HUES48 (cell line): ENCODE data around the gene TMEM120B.
"Not testable (repeated sequence)": the region's sequence is repeated elsewhere in the genome, so short reads cannot be mapped to it uniquely, and the experiment has no call there.

Experiments used
- H3K27ac ChIP-seq: one replicate; pipeline ENCODE4 v1.7.0; 2013; ENCODE audit warnings: low read depth, low read length, inconsistent platforms
- H3K27me3 ChIP-seq: 2 replicates; pipeline ENCODE4 v1.6.1; 2013; ENCODE audit warnings: mild to moderate bottlenecking, low read length; ENCODE audit not compliant: control insufficient read depth, insufficient read depth
- H3K36me3 ChIP-seq: 2 replicates; pipeline ENCODE4 v1.6.1; 2013; ENCODE audit warnings: low read length; ENCODE audit not compliant: control insufficient read depth, insufficient read depth
- H3K4me1 ChIP-seq: 2 replicates; pipeline ENCODE4 v1.6.1; 2013; ENCODE audit warnings: mild to moderate bottlenecking, low read length; ENCODE audit not compliant: control insufficient read depth, insufficient read depth
- H3K4me3 ChIP-seq: 2 replicates; pipeline ENCODE4 v1.5.1; 2013; ENCODE audit warnings: mild to moderate bottlenecking, low read depth, low read length
- H3K9ac ChIP-seq: 2 replicates; pipeline ENCODE4 v1.6.1; 2013; ENCODE audit warnings: mild to moderate bottlenecking, low read depth, low read length, moderate library complexity
- H3K9me3 ChIP-seq: 2 replicates; pipeline ENCODE4 v1.6.1; 2013; ENCODE audit warnings: low read length; ENCODE audit not compliant: control insufficient read depth, insufficient read depth

Gene TMEM120B

DNA sequence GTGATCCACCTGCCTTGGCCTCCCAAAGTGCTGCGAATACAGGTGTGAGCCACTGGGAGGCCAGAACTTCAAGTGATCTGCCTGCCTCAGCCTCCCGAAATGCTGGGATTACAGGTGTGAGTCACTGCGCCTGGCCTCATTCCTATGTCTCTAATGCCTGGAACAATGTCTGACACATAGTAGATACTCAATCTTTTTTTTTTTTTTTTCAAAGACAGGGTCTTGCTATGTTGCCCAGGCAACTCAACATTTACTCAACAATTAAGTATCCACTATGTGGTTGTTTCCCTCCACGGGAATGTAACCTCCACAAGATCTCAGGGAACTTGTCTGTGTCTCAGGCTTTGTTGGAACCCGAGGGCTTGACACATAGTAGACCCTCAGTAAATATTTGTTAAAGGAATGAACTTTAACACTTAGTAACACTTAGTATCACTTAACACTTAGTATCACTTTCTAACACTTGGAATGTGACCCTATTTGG, 3.0 kb upstream of the TMEM120B start:
- Histone ChIP-seq H3K4me3 (no peak overlapping the region), H3K9me3 (no peaks in the 10 kb centered on the region), H3K27me3 (no peaks in the 10 kb centered on the region), H3K27ac (peak overlapping the region; percentile 14), H3K36me3 (no peaks in the 10 kb centered on the region), H3K4me1 (peaks cover 2% of the 10 kb centered on the region), H3K9ac (no peak overlapping the region)

DNA sequence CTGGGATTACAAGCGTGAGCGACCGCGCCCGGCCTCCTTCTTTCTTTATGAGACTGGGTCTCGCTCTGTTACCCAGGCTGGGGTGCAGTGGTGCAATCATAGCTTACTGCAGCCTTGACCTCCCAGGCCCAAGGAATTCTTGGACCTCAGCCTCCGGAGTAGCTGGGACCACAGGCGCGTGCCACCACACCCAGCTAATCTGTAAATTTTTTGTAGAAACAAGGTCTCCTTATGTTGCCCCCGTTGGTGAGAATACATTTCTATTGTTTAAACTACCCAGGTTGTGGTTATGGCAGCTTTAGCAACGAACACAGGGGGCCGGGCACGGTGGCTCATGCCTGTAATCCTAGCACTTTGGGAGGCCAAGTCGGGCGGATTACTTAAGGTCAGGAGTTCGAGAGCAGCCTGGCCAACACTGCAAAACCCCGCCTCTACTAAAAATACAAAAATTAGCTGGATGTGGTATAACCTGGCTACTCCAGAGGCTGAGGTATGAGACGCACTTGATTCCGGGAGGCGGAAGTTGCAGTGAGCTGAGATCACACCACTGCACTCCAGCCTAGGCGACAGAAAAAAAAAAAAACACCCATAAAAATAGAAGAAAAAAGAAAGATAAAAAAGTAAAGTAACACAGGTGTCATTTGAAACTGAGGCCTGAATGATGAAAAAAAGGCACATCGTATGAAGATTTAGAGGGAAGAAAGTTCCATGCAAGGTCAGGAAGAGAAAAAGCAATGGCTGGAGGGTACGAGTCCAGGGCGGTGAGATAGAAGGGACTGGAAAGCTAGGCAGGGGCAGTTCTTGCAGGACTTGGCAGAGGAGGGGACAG, 977 bp upstream of the TMEM120B start:
- peak overlapping the region; percentile 94 for H3K4me3 ChIP-seq
- H3K36me3 ChIP-seq = peaks cover 11% of the 10 kb centered on the region
- peak overlapping the region; percentile 55 for H3K27ac ChIP-seq
- peaks cover 2% of the 10 kb centered on the region for H3K4me1 ChIP-seq
- no peaks in the 10 kb centered on the region for H3K9me3 ChIP-seq
- 0 out of 2 replicates have a peak overlapping the region, but pooled peaks have one; percentile 37 for H3K9ac ChIP-seq
- H3K27me3 ChIP-seq = no peaks in the 10 kb centered on the region

DNA sequence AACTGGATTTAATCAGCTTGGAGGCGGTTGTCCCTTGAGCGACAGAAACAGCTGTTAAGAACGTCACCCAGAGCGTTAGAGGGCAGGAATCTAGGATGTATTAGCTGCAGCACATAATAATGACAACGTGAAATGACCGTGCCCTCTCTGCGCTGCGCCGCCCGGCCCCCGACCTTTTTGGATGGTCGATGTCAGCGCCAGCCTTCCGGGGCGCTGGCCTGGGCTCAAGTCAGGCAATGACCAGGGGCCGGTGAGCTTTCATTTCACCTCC, 427 bp upstream of the TMEM120B start:
- Histone ChIP-seq H3K9me3 (no peaks in the 10 kb centered on the region), H3K9ac (0 out of 2 replicates have a peak overlapping the region, but pooled peaks have one; percentile 37), H3K27ac (peak overlapping the region; percentile 55), H3K27me3 (no peaks in the 10 kb centered on the region), H3K4me3 (peak overlapping the region; percentile 94), H3K4me1 (peaks cover 6% of the 10 kb centered on the region), H3K36me3 (peaks cover 12% of the 10 kb centered on the region)

DNA sequence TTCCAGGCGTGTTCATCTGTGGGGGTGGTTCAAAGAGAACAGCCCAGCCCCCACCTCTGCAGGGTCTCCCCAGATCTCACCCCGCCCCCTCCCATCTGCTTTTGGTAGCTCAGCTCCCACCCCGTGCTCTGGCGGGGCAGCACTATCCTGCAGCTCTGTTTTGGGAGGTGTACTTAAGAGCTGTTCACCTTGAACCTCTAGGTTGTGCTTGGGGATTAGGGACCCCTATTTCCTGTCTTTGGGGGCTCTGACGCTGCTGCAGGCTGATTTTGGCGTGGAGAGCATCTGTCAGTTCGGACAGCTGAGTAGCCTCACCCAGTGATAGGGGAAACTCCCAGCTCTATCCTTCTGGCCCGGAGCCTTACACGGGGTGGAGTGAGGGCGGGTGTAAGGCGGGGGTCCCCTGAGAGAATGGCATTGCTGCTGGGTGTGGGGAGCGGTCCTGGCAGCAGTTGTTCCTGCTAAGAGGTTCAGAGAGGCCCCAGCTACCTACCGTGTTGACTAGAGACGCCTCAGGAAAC, 765 bp downstream of the TMEM120B start:
- Histone ChIP-seq H3K27me3 (no peaks in the 10 kb centered on the region), H3K27ac (peak overlapping the region; percentile 55), H3K4me1 (peaks cover 7% of the 10 kb centered on the region), H3K9ac (peak overlapping the region; percentile 66; the same call in 1 of the 2 replicates), H3K36me3 (peaks cover 15% of the 10 kb centered on the region), H3K4me3 (peak overlapping the region; percentile 94), H3K9me3 (no peaks in the 10 kb centered on the region)

DNA sequence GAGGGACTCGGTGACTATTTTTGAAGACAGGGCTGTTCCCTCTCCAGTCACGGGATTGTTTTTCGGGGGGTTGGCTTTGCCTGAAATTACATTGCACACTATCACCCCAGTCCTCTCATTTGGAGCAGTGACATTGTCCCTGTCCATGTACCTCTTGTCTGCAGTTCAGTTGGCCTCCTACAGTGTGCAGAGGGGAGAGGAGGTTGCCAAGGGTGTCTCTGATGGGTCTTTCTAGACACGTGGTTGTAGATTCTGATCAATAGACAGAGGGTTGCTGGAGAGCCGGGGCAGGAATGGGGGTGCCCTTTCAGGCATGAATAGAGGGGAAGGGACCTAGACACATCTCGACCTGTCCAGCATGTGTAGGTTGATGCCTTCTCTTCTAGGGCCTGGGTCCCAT, 1.2 kb downstream of the TMEM120B start:
- H3K27ac ChIP-seq = no peak overlapping the region
- no peaks in the 10 kb centered on the region for H3K27me3 ChIP-seq
- no peak overlapping the region for H3K9ac ChIP-seq
- H3K4me3 ChIP-seq = peak overlapping the region; percentile 94
- H3K36me3 ChIP-seq = peaks cover 15% of the 10 kb centered on the region
- peaks cover 7% of the 10 kb centered on the region for H3K4me1 ChIP-seq
- H3K9me3 ChIP-seq = no peaks in the 10 kb centered on the region

DNA sequence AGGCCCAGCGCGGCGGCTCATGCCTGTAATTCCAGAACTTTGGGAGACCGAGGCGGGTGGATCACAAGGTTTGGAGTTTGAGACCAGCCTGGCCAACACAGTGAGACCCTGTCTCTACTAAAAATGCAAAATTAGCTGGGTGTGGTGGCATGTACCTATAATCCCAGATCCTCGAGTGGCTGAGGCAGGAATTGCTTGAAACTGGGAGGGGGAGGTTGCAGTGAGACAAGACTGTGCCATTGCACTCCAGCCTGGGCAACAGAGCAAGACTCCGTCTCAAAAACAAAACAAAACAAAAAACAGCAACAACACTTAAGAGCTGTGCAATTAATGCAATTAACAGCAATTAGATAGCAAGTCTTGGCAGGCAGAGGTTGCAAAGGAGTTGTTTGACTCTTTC, 2.5 kb downstream of the TMEM120B start:
- H3K27ac ChIP-seq, H3K27me3 ChIP-seq, H3K9me3 ChIP-seq, H3K9ac ChIP-seq, H3K4me1 ChIP-seq, H3K4me3 ChIP-seq: not testable (repeated sequence)
- H3K36me3 ChIP-seq = peaks cover 15% of the 10 kb centered on the region

DNA sequence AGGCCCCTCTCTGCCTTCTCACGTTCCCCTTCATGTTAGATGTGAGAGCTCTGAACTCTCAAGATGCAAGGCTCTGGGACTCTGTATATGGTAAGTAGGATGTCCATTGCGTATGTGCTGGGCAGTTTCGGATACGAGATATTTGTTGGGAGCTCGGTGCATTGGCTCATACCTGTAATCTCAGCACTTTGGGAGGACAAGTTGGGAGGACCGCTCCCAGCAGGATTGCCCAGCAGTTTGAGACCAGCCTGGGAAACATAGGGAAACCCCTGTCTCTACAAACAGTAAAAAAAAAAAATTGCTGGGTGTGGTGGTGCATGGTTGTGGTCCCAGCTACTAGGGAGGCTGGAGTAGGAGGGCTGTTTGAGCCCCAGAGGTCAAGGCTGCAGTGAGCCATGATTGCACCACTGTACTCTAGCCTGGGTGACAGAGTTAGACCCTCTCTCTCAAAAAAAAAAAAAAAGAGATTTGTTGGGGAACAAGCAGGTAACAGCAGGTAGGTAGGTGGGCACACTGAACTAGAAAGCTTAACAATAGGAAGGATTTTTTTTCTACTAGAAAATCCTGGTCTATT, 3.4 kb downstream of the TMEM120B start:
- H3K4me3 ChIP-seq = no peak overlapping the region
- peaks cover 18% of the 10 kb centered on the region for H3K36me3 ChIP-seq
- no peaks in the 10 kb centered on the region for H3K9me3 ChIP-seq
- H3K4me1 ChIP-seq = peaks cover 7% of the 10 kb centered on the region
- H3K27me3 ChIP-seq = no peaks in the 10 kb centered on the region
- no peak overlapping the region for H3K27ac ChIP-seq
- no peak overlapping the region for H3K9ac ChIP-seq

DNA sequence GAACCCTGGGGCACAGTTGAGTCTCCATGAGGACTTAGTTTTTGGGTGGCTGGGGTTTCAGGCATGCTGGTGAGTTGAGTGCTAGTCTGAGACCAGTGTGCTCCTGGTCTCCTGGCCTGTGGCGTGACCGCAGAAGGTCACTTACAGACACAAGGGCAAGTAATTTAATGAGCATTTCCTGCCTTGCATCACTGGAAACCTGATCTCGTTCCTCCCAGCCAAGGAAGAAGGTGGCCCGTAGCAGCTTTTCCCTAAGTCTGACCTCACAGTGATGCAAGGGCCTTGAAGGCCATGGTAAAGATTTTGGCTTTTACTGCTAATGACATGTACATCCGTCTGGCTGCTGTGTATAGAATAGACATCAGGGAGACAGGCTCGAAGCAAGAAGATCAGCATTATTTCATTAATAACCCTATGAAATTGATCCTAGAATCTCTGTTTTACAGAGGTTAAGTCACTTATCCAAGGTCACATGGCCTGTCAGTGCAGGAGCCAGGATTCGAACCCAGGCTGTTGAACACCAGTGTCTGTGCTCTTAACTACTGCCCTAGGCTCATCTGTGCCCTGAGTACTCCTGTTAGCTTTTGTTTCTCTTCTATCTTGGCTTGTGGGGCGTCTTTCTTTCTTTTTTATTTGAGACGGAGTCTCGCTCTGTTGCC, 4.6 kb downstream of the TMEM120B start:
- no peaks in the 10 kb centered on the region for H3K9me3 ChIP-seq
- H3K27ac ChIP-seq = peak overlapping the region; percentile 46
- no peaks in the 10 kb centered on the region for H3K27me3 ChIP-seq
- H3K4me1 ChIP-seq = peaks cover 4% of the 10 kb centered on the region; the same call in 1 of the 2 replicates
- no peak overlapping the region for H3K4me3 ChIP-seq
- H3K9ac ChIP-seq = no peak overlapping the region
- H3K36me3 ChIP-seq = peaks cover 20% of the 10 kb centered on the region

DNA sequence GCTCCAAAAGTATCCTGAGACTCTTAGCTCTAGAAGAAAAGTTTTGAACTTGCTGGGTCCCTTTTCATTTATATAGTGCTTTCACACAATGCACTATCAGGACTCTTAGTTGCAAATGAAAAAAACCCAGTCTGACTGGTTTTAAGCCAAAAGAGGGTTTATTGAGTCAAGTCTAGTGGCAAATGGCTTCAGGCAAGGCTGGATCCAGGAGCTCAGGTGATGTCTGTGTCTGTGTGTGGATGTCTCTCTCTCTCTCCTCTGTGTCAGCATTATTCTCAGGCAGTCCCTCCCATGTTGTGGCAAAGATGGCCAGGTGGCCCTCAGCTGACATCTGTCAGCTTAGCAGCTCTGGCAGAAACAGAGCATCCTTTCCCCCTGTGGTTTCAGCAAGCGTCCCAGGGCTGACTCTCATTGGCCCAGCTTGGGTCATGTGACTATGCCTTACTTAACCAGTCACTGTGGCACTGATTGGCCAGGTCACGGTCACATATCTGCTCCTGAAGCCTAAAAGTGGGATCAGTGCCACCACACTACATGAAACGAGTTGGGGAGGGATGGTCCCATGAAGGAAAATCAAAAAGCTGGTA, 6.2 kb downstream of the TMEM120B start:
- no peak overlapping the region for H3K9ac ChIP-seq
- H3K36me3 ChIP-seq = peaks cover 20% of the 10 kb centered on the region
- no peak overlapping the region for H3K4me3 ChIP-seq
- H3K9me3 ChIP-seq = no peaks in the 10 kb centered on the region
- H3K27ac ChIP-seq = no peak overlapping the region
- peaks cover 4% of the 10 kb centered on the region; the same call in 1 of the 2 replicates for H3K4me1 ChIP-seq
- H3K27me3 ChIP-seq = no peaks in the 10 kb centered on the region

DNA sequence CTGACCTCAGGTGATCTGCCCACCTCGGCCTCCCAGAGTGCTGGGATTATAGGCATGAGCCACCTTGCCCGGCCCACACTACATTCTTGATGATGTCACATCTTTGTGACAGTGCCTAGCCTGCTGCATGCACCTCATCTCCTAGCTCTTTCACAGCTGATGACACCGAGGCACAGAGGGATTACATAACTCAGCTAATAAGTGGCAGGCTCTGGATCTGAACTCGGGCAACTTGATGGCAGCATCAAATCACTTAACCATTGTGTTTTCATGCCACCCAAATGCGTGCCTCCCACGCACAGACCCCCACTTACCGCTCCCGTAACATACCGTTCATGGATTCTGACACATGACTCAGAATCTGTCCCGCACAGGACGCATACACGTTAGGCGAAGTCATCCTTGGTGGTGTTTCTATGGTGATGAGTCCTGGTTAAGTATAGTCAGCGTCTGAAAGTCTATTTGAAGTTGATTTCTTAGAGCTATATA, 7.4 kb downstream of the TMEM120B start:
- Histone ChIP-seq H3K36me3 (peaks cover 20% of the 10 kb centered on the region), H3K4me1 (peaks cover 4% of the 10 kb centered on the region; the same call in 1 of the 2 replicates), H3K4me3 (no peak overlapping the region), H3K27me3 (no peaks in the 10 kb centered on the region), H3K9ac (no peak overlapping the region), H3K9me3 (no peaks in the 10 kb centered on the region), H3K27ac (no peak overlapping the region)
